Ishikawa (cell line): ENCODE results near the gene DCHS2.
A peak's percentile ranks its signal among the peaks of the same experiment; 100 is the strongest.

Experiments used
- CEBPB ChIP-seq: IDR thresholded peaks from 2 replicates; pipeline ENCODE4 v1.6.1; 2012
- CREB1 ChIP-seq: IDR thresholded peaks from 2 replicates; pipeline ENCODE4 v1.6.1; 2012; ENCODE audit warnings: low read depth
- EGR1 ChIP-seq: IDR thresholded peaks from 2 replicates; pipeline ENCODE4 v1.6.1; 2012
- EP300 ChIP-seq: IDR thresholded peaks from 2 replicates; pipeline ENCODE4 v1.6.1; 2012; ENCODE audit warnings: borderline replicate concordance
- FOXM1 ChIP-seq: IDR thresholded peaks from 2 replicates; pipeline ENCODE4 v1.6.1; 2012; ENCODE audit warnings: low read depth, borderline replicate concordance
- NFIC ChIP-seq: IDR thresholded peaks from 2 replicates; pipeline ENCODE4 v1.6.1; 2012
- RAD21 ChIP-seq: IDR thresholded peaks from 2 replicates; pipeline ENCODE4 v1.6.1; 2012; ENCODE audit warnings: low read depth
- TAF1 ChIP-seq: IDR thresholded peaks from 2 replicates; pipeline ENCODE4 v1.6.1; 2012; ENCODE audit warnings: low read depth, mild to moderate bottlenecking
- TCF12 ChIP-seq: IDR thresholded peaks from 2 replicates; pipeline ENCODE4 v1.6.1; 2012; ENCODE audit warnings: low read depth
- TEAD4 ChIP-seq: IDR thresholded peaks from 2 replicates; pipeline ENCODE4 v1.6.1; 2012
- YY1 ChIP-seq: IDR thresholded peaks from 2 replicates; pipeline ENCODE4 v1.6.1; 2012; ENCODE audit warnings: low read depth
- ZBTB7A ChIP-seq: IDR thresholded peaks from 2 replicates; pipeline ENCODE4 v1.6.1; 2012; ENCODE audit warnings: low read depth
- TF ChIP-seq, protein P1 (sequence below): IDR thresholded peaks from 2 replicates; pipeline ENCODE4 v1.6.1; 2012; ENCODE audit warnings: low read depth, mild to moderate bottlenecking
- TF ChIP-seq, protein P2 (sequence below): IDR thresholded peaks from 2 replicates; pipeline ENCODE4 v1.6.1; 2012
- TF ChIP-seq, protein P3 (sequence below): IDR thresholded peaks from 2 replicates; pipeline ENCODE4 v1.6.1; 2012

Gene DCHS2

DNA sequence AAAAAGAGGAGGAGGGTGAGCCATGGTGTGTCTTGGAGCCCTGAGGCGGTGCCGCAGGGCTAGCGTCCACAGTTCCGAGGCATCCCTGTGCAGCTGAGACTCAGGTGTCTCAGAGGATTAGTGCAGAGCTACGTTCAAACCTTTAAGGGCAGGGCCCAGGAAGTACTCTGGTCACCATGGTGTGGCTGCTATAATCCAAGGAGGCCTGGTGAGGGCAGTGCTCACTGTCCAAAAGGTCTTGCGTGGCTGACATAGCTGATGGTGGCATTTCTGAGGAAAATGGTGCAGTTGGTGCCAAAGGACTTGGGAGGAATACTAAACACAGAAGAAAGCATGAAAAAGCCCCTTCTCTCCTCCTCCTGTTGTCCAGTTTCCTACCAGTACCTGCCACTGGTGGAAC is 146.9 kb downstream of the DCHS2 start:
- no peak for TF ChIP-seq FOXM1
- peak; percentile 47 for TF ChIP-seq RAD21

DNA sequence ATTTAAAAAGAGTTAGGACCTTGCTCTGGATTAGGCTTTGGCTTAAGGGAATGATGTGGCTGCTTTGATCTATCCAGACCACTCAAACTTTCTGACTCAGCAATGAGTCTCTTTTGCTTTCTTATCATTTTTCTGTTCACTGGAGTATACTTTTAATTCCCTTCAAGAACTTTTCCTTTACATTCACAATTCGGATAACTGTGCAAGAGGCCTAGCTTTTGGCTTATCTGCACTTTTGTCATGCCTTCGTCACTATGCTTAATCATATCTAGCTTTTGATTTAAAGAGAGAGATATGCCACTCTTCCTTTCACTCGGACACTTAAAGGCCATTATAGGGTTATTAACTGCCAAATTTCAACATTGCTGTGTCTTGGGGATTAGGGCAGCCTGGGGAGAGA is 147.9 kb downstream of the DCHS2 start:
- no peak for TF ChIP-seq TEAD4

DNA sequence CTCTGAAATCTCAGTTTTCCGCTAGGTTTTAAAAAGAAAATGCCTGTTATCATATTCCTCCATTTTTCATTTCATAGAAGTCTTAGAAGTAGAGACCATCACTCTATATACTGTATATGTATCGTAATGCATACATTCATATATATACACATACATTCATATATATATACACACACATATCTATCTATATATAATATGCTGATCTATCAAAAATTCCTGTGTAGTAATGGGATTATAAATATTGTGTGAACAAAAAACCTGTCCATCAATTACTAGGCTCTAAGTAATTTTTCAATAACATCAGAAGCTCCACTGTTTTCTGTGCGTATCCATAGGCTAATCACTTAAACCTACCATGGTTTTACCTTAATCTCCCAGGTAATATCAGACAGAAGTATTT is 150.2 kb downstream of the DCHS2 start:
- TF ChIP-seq, protein P1, sequence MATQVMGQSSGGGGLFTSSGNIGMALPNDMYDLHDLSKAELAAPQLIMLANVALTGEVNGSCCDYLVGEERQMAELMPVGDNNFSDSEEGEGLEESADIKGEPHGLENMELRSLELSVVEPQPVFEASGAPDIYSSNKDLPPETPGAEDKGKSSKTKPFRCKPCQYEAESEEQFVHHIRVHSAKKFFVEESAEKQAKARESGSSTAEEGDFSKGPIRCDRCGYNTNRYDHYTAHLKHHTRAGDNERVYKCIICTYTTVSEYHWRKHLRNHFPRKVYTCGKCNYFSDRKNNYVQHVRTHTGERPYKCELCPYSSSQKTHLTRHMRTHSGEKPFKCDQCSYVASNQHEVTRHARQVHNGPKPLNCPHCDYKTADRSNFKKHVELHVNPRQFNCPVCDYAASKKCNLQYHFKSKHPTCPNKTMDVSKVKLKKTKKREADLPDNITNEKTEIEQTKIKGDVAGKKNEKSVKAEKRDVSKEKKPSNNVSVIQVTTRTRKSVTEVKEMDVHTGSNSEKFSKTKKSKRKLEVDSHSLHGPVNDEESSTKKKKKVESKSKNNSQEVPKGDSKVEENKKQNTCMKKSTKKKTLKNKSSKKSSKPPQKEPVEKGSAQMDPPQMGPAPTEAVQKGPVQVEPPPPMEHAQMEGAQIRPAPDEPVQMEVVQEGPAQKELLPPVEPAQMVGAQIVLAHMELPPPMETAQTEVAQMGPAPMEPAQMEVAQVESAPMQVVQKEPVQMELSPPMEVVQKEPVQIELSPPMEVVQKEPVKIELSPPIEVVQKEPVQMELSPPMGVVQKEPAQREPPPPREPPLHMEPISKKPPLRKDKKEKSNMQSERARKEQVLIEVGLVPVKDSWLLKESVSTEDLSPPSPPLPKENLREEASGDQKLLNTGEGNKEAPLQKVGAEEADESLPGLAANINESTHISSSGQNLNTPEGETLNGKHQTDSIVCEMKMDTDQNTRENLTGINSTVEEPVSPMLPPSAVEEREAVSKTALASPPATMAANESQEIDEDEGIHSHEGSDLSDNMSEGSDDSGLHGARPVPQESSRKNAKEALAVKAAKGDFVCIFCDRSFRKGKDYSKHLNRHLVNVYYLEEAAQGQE, result no peak
- no peak for TF ChIP-seq TEAD4
- TF ChIP-seq RAD21, result no peak

DNA sequence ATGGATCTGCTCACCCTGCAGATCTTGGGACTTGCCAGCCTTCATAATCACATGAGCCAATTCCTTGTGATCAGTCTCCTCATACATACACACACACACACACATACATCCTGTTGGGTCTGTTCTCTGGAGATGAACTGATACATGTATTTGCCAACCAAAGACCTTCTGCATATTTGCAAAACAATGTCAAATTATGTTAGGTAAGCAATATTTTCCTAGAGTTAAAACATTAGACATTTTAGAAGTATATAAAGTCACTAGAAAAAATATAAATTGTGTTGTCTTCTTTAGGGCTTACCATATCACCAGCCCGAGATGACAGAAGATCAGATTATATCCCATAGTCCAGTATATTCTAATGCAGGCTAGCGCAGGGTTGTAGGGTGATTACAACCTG is 156.0 kb downstream of the DCHS2 start:
- TF ChIP-seq CEBPB (no peak), TAF1 (no peak), ZBTB7A (no peak), YY1 (no peak), TCF12 (no peak), TEAD4 (no peak), NFIC (no peak), RAD21 (no peak), EGR1 (no peak), FOXM1 (no peak), EP300 (no peak), CREB1 (no peak)
- TF ChIP-seq, protein P2, sequence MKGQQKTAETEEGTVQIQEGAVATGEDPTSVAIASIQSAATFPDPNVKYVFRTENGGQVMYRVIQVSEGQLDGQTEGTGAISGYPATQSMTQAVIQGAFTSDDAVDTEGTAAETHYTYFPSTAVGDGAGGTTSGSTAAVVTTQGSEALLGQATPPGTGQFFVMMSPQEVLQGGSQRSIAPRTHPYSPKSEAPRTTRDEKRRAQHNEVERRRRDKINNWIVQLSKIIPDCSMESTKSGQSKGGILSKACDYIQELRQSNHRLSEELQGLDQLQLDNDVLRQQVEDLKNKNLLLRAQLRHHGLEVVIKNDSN, result no peak
- TF ChIP-seq, protein P1, result no peak
- TF ChIP-seq, protein P3, sequence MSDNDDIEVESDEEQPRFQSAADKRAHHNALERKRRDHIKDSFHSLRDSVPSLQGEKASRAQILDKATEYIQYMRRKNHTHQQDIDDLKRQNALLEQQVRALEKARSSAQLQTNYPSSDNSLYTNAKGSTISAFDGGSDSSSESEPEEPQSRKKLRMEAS, result no peak

DNA sequence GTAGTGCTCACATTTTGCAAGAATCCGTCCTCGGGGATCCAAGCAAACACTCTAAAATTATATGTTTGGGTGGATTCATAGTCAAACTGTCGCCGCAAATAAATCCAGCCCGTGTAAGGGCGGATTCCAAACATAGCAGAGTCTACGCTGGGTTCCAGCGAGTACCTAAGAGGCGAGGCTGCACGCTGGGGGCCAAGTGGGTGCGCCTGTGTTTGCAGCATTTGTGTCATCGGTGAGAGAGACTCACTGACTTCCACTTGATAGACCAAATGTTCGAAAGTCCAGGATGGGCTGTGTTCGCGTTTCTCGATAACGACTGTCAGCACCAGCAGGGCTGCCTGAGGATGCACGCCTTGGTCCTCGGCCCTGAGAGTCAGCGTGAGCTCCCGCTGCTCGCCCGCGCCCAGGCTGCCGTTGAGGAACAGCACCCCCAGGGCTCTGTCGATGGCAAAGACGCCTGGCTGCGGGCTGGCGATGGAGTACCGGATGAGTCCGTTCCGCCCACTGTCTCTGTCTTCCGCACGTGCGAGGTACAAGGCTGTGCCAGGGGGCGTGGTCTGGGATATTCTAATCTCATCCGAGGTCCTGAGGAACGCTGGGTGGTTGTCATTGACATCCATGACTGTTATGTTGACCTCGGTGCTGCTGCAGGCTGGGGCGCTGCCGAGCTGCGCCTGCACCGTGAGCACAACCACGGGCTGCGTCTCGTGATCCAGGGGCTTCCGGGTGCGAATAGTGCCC is 158.7 kb downstream of the DCHS2 start:
- TF ChIP-seq RAD21 (no peak), TEAD4 (no peak), FOXM1 (no peak), EGR1 (no peak), NFIC (no peak), CREB1 (no peak), YY1 (no peak), TAF1 (no peak), ZBTB7A (no peak)
- TF ChIP-seq, protein P2, result no peak
- TF ChIP-seq, protein P3, result no peak

DNA sequence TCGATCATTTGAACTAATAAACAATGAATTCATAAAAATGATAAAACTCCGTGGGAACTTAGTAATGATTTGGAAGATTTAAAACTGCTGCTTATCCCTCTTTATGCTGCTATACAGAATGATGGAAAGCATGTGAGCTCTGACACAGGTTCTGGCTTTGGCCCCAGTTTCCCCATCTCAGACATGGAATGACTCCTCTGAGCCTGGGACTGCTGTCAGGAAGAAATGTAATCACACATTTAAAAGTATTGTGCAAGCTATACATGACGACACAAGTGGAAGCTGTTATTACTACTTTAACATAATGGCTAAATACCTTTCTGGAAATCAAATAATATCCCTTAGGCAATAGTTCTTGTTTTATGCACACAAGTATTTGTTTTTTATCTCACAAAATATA is 161.7 kb downstream of the DCHS2 start:
- TF ChIP-seq CREB1, result no peak
- no peak for TF ChIP-seq TCF12
- no peak for TF ChIP-seq ZBTB7A
- TF ChIP-seq FOXM1, result no peak
- no peak for TF ChIP-seq EP300
- TF ChIP-seq NFIC, result no peak
- TF ChIP-seq RAD21, result no peak
- no peak for TF ChIP-seq TAF1
- no peak for TF ChIP-seq CEBPB
- TF ChIP-seq, protein P2, result no peak
- TF ChIP-seq YY1, result no peak
- TF ChIP-seq, protein P1, result no peak
- no peak for TF ChIP-seq EGR1
- no peak for TF ChIP-seq TEAD4
- TF ChIP-seq, protein P3, result no peak
